ES-I3 (cell line): Measurements from ENCODE around the gene OR2D2.
"Not testable (repeated sequence)": the region's sequence is repeated elsewhere in the genome, so short reads cannot be mapped to it uniquely, and the experiment has no call there.

Source experiments
- H3K36me3 ChIP-seq: 2 replicates; pipeline ENCODE4 v1.6.1; 2013; ENCODE audit warnings: mild to moderate bottlenecking, low read length, control low read depth, moderate library complexity; ENCODE audit not compliant: insufficient read depth
- H3K4me1 ChIP-seq: 2 replicates; pipeline ENCODE4 v1.6.1; 2013; ENCODE audit warnings: mild to moderate bottlenecking, control low read depth, low read length; ENCODE audit not compliant: insufficient read depth
- H3K9ac ChIP-seq: 2 replicates; pipeline ENCODE4 v1.6.1; 2013; ENCODE audit warnings: low read depth, mild to moderate bottlenecking, low read length, moderate library complexity
- H3K9me3 ChIP-seq: 2 replicates; pipeline ENCODE4 v1.6.1; 2013; ENCODE audit warnings: mild to moderate bottlenecking, low read length, moderate library complexity; ENCODE audit not compliant: control insufficient read depth, insufficient read depth

Gene OR2D2

DNA sequence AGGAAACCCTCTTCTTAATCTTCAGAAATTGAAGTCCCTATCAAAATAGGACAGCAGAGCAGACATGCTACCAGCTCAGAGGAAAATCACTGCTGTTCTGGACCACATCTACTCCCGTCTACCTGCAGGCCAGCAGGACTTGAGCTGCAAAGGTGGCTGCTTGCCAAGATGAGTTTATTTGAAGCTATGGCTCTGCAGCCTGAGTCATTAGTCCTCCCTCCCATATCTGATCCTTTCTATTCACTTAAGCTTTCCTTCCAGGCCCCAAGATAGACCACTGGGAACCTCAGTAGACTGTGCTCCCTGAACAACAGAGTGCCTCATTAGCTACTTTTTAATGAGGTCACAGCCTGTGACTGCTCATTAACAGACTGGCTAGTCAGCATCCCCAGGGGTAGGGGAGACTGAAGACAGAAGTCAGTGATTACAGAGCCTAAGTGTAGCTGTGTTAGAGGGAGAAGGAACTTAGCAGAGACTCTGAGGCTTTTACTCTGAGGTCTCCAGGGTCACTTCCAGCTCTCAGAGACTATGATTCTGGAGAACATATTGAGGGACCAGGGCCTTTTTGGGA is 36.2 kb downstream of the OR2D2 start:
- Histone ChIP-seq H3K36me3 (no peaks in the 10 kb centered on the region), H3K9me3 (no peaks in the 10 kb centered on the region; the same call in 1 of the 2 replicates), H3K9ac (no peak overlapping the region), H3K4me1 (no peaks in the 10 kb centered on the region)

- H3K9me3 ChIP-seq, H3K4me1 ChIP-seq, H3K36me3 ChIP-seq, H3K9ac ChIP-seq: not testable (repeated sequence)
Observed at GRCh38 chr11:6854801-6855200, 37.5 kb downstream of the OR2D2 start.

GRCh38 chr11:6850526-6850925 is 41.8 kb downstream of the OR2D2 start:
- Histone ChIP-seq H3K9me3 (peaks cover 2% of the 10 kb centered on the region), H3K36me3 (no peaks in the 10 kb centered on the region), H3K9ac (no peak overlapping the region), H3K4me1 (peaks cover 4% of the 10 kb centered on the region; the same call in 1 of the 2 replicates)

DNA sequence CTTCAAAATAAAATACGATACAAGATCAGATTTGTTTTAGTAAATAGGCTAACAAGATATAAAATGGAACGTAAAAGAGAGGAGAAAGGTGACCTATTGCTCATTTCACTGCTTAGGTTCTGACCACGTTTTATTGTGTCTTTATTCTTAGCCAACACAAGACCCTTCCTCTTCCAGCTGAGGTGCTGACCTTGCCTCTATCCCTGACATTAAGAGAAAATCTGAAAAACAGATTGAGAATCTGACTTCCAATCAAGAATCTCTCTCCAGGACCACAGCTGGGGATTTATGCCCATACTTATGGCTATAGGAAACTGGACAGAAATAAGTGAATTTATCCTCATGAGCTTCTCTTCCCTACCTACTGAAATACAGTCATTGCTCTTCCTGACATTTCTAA is 46.9 kb downstream of the OR2D2 start, which contains the start of gene OR10A5:
TSS of gene OR10A5 (plus strand) at position 301 of the 400 bp plus-strand sequence. CDS start at position 301, 0 bp downstream.
- Histone ChIP-seq H3K36me3 (no peaks in the 10 kb centered on the region), H3K9ac (no peak within 1 kb of the TSS), H3K9me3 (peaks cover 4% of the 10 kb centered on the region), H3K4me1 (peaks cover 13% of the 10 kb centered on the region; the same call in 1 of the 2 replicates)

DNA sequence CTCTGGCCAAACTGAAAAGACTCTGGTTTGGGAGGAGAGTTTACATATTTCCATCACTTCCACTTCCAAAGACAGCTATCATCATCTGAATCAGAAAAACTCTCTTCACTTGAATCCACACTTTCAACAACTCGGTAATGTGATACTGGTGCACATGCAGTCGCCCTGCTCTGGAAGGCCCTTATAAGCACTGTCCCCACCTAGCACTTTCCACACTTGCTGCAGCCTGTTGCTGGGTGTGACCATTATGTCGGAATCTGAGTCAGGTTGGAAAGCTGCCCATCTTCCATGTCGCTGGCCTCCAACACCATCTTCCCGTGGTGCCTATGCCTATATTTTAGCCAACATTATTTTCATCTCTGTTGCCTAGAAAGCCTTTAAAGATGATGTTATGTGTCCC is 47.9 kb downstream of the OR2D2 start:
- no peaks in the 10 kb centered on the region for H3K36me3 ChIP-seq
- H3K9me3 ChIP-seq = peaks cover 3% of the 10 kb centered on the region; the same call in 1 of the 2 replicates
- no peak overlapping the region for H3K9ac ChIP-seq
- peaks cover 13% of the 10 kb centered on the region; the same call in 1 of the 2 replicates for H3K4me1 ChIP-seq

GRCh38 chr11:6843670-6844069 is 48.6 kb downstream of the OR2D2 start:
- Histone ChIP-seq H3K9ac (no peak overlapping the region), H3K9me3 (peaks cover 3% of the 10 kb centered on the region; the same call in 1 of the 2 replicates), H3K36me3 (no peaks in the 10 kb centered on the region), H3K4me1 (peaks cover 13% of the 10 kb centered on the region; the same call in 1 of the 2 replicates)

- H3K4me1 ChIP-seq = peaks cover 9% of the 10 kb centered on the region; the same call in 1 of the 2 replicates
- H3K9ac ChIP-seq = no peak overlapping the region
- H3K9me3 ChIP-seq = peaks cover 3% of the 10 kb centered on the region; the same call in 1 of the 2 replicates
- no peaks in the 10 kb centered on the region for H3K36me3 ChIP-seq
Observed at GRCh38 chr11:6841694-6842093, 50.6 kb downstream of the OR2D2 start.
